Hypothalamus (tissue), 51 donors: Measurements from ENCODE around the gene TSPAN15.
A peak's percentile ranks its signal among the peaks of the same experiment; 100 is the strongest.

Experiments
- DNase-seq, 51 donors: peaks; one replicate each; lab custom pipeline; 2025; lab: John Stamatoyannopoulos, UW

The TSPAN15 gene

DNA sequence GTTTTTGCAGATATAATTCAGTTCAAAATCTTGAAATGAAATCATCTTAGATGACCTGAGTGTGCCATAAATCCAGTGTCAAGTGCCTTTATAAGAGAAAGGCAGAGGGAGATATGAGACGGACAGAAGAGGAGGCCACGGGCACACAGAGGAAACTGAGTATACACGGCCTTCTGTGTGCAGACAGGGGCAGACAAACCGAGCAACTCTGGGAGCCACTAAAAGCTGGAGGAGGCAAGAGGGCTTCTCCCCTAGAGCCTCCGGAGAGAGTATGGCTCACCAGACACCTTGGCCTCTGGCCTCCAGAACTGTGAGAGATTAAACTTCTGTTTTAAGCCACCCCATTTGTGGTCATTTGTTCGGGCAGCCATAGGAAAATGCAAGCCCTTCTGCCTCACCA lies 12.6 kb downstream of the TSPAN15 start:
- DNase-seq: no peak

GRCh38 chr10:69464401-69464800 lies 13.1 kb downstream of the TSPAN15 start:
- DNase-seq: no peak

GRCh38 chr10:69464801-69465401 lies 13.6 kb downstream of the TSPAN15 start:
- DNase-seq: peak in 10 of 51 donors; percentile 13 to 66 (median 33)

GRCh38 chr10:69465457-69466157 lies 14.3 kb downstream of the TSPAN15 start:
- DNase-seq: no peak

GRCh38 chr10:69466158-69466490 lies 14.9 kb downstream of the TSPAN15 start:
- no peak for DNase-seq

DNA sequence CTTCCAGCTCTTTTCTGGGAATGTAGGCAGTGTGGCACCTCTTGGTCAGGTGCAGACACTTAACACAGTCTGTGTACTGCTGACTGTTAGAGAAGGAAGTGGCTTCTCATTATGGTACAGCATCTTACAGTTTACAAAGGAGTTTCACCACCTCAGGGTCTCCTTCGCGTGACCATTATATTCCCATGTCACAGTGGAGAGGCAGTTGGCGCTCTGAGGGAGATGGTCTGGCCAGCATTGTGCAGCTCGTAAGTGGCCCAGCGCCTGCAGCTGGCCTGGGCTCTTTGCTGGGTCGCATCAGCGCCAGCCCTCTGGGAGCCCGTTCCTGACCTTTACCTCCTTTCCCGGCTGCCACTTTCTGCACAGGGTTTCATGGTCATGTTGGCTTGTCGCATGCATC lies 15.4 kb downstream of the TSPAN15 start:
- DNase-seq: peak in 14 of 51 donors; percentile 13 to 58 (median 35)

DNA sequence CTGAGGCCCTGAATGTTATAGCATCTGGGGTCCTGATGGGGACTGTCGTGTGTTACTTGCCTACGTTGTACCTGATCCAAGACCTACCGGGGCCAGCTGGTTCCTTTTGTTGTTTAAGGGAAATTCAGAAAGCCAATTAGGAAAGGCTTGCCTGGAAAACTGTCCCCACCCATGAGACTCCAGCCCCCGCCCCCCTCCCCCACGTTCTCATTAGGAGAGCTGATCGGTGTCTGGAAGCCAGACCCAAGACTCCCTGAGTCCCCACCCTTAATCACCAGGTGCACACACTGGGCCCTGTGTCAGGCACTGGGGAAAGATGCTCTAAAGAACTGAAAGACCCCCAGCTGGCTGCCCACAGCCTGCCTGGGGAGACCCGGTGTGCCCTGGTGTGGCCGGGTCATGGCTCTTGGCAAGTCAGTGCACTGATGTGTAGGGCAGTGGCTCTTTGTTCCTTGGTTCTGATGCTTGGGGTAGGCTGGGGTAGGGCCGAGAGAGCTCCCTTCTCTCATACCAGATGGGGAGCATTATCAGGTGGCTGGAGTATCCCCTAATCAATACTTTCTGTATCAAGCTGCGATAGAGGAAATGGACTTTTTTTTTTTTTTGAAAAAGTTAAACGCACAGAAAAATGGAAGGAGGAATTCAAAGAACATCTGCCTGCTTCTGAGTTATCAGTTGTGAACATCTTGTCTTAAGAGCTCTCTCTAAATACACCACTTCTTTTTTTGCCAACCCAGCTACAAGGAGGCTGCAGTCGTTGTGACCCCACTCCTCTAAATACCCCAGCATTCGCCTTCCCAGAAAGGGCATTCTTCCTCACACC lies 16.9 kb downstream of the TSPAN15 start:
- DNase-seq: no peak

GRCh38 chr10:69468751-69469089 lies 17.5 kb downstream of the TSPAN15 start:
- DNase-seq: no peak

DNA sequence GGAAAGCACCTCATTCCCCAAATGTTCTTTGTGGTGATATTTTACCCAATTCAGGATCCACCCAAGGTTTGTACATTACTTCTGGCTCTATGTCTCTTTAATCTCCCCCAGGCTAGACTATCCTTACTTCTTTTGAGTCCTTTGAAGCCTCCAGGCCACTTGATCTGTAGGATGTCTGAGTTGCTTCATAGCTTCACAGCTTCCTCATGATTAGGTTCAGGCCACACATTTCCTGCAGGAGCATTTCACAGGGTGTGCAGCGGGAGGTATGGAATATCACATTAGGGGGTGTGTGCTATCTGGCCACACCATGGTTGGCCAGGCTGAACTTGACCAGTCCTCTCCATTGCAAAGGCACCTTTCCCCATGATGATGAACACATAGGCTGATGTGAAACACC lies 18.7 kb downstream of the TSPAN15 start:
- DNase-seq: no peak

GRCh38 chr10:69470463-69471384 lies 19.5 kb downstream of the TSPAN15 start:
- no peak for DNase-seq

- DNase-seq: no peak
Measured at GRCh38 chr10:69472142-69472541, 20.9 kb downstream of the TSPAN15 start.

DNA sequence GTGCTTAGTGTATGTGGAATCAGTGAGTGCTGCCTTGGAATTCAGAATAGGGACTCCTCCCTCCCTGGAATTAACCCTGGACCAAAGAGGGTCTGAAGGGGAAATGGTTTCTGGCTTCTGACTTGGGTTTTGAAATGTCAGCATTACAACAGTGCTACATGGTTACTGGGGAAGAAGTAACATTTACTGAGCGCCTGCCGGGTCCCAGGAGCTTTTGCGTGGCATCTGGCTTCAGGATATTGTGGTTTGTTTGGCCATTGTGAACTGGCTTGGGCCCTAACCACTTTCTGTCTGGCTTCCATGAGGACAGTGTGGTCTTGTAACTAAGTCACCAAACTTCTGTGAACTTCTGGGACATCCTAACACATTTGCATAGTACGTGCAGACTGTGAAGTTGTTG lies 21.3 kb downstream of the TSPAN15 start:
- no peak for DNase-seq

- DNase-seq: no peak
Measured at GRCh38 chr10:69473304-69473990, 22.2 kb downstream of the TSPAN15 start.

GRCh38 chr10:69474742-69475432 lies 23.6 kb downstream of the TSPAN15 start:
- no peak for DNase-seq

- no peak for DNase-seq
Measured at GRCh38 chr10:69475433-69475830, 24.2 kb downstream of the TSPAN15 start.

DNA sequence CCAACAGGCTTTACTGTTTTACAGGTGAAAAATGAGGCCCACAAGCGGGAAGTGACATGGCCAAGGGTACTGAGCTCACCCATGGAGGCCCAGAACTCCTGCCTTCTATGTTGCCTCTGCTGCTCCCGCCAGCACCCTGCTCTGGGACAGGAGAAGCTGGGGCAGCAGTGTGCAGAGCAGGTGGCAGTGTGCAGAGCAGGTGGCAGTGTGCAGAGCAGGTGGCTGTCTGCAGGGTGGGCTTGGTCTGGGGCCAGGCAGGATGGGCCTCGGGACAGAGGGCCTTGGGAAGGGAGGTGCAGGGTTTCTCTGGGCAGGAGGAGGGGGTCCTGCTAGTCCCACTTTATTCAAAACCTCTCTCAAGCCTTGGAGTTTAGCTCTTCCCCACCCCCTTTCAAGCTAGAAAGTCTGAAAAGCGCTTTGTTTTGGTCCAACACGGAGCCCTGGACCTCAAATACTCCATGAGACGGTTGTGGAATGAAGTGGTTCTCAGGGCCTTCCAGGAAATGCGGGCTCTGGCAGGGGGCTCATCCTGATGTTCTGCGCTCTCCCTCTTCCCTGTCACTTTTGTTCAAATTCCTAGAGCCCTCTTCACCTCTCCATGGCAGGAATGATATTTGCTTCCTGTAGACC lies 26.8 kb downstream of the TSPAN15 start:
- DNase-seq: peak in 4 of 51 donors; percentile 6 to 40 (median 29)

GRCh38 chr10:69479240-69480067 lies 28.2 kb downstream of the TSPAN15 start:
- DNase-seq: peak in 22 of 51 donors; percentile 25 to 54 (median 38)

GRCh38 chr10:69480068-69480412 lies 28.8 kb downstream of the TSPAN15 start:
- peak in 1 of 51 donors; percentile 22 for DNase-seq
